PC-3 (cell line): Measurements from ENCODE around the gene BCL11B. TPM values are rescaled to one million over a fixed set of nuclear protein-coding genes. Genes with fewer than 3 reads are reported as not detected.

ENCODE experiments used
- ATAC-seq: fragments of 200-7000 bp; cut with Tn5 transposase; 2 replicates; pipeline ENCODE4 v1.9.1; 2020; ENCODE audit warnings: mild to moderate bottlenecking, moderate library complexity
- BruUV-seq: library from RNA; stranded (reverse); fragments of 400-500 nt; replicated peaks from 2 replicates; lab custom pipeline; 2021; lab: Mats Ljungman, UMichigan
- CTCF ChIA-PET: fragments of 300-600 bp; sonication (Branson Sonifier 250); formaldehyde crosslinking; loops from one replicate; lab custom pipeline; 2022; ENCODE audit warnings: antibody characterized with exemption; lab: Charles Lee
- POLR2A ChIA-PET: fragments of 300-600 bp; sonication (Branson Sonifier 250); formaldehyde crosslinking; loops from one replicate; lab custom pipeline; 2022; ENCODE audit warnings: antibody characterized with exemption; ENCODE audit not compliant: unreplicated experiment; lab: Charles Lee
- DNase-seq: peaks from one replicate; pipeline ENCODE4 v3.0.0-alpha.2; 2015
- H2AFZ ChIP-seq: fragments of 300-600 bp; sonication (generic); 2 replicates; pipeline ENCODE4 v1.6.0; 2016; ENCODE audit warnings: antibody characterized with exemption, low read length
- H3F3A ChIP-seq: fragments of 300-600 bp; sonication (generic); one replicate; pipeline ENCODE4 v1.6.0; 2017; ENCODE audit warnings: antibody characterized with exemption, low read length, control low read depth, mild to moderate bottlenecking; ENCODE audit not compliant: unreplicated experiment
- H3K27ac ChIP-seq: fragments of 300-600 bp; sonication (generic); 2 replicates; pipeline ENCODE4 v1.5.1; 2016; ENCODE audit warnings: mild to moderate bottlenecking, low read length
- H3K27me3 ChIP-seq: fragments of 300-600 bp; sonication (generic); 2 replicates; pipeline ENCODE4 v1.6.1; 2016; ENCODE audit warnings: low read length, mixed read lengths
- H3K36me3 ChIP-seq: fragments of 300-600 bp; sonication (generic); 2 replicates; pipeline ENCODE4 v1.6.1; 2016; ENCODE audit warnings: low read depth, mixed run types, low read length, mixed read lengths
- H3K4me1 ChIP-seq: fragments of 300-600 bp; sonication (generic); 2 replicates; pipeline ENCODE4 v1.5.1; 2016; ENCODE audit warnings: low read length; ENCODE audit not compliant: insufficient read depth
- H3K4me2 ChIP-seq: fragments of 300-600 bp; sonication (generic); 2 replicates; pipeline ENCODE4 v1.6.0; 2016; ENCODE audit warnings: low read length
- H3K4me3 ChIP-seq: fragments of 300-600 bp; sonication (generic); 2 replicates; pipeline ENCODE4 v1.5.1; 2016; ENCODE audit warnings: mild to moderate bottlenecking, low read length, mixed read lengths
- H3K79me2 ChIP-seq: fragments of 300-600 bp; sonication (generic); 2 replicates; pipeline ENCODE4 v1.6.1; 2017; ENCODE audit warnings: low read length, mixed read lengths
- H3K9ac ChIP-seq: fragments of 300-600 bp; sonication (generic); 2 replicates; pipeline ENCODE4 v1.6.0; 2016; ENCODE audit warnings: mild to moderate bottlenecking, low read length
- H3K9me2 ChIP-seq: fragments of 300-600 bp; sonication (generic); replicated peaks from 2 replicates; pipeline ENCODE4 v1.6.1; 2016; ENCODE audit warnings: mixed run types, low read length, mixed read lengths
- H3K9me3 ChIP-seq: fragments of 300-600 bp; sonication (generic); 2 replicates; pipeline ENCODE4 v1.6.1; 2016; ENCODE audit warnings: low read length, mixed read lengths
- H4K20me1 ChIP-seq: fragments of 300-600 bp; sonication (generic); 2 replicates; pipeline ENCODE4 v1.6.1; 2016; ENCODE audit warnings: low read length, mixed read lengths
- EZH2 ChIP-seq: fragments of 300-600 bp; sonication (generic); IDR thresholded peaks from one replicate; pipeline ENCODE4 v1.6.1; 2017; ENCODE audit warnings: antibody characterized with exemption, mild to moderate bottlenecking, low read length; ENCODE audit not compliant: unreplicated experiment
- EZH2phosphoT487 ChIP-seq: fragments of 300-600 bp; sonication (generic); IDR thresholded peaks from 2 replicates; pipeline ENCODE4 v1.6.1; 2018; ENCODE audit warnings: mild to moderate bottlenecking, antibody characterized with exemption, low read length, borderline replicate concordance
- intact Hi-C: fragments of 100-400 bp; cut with micrococcal nuclease; formaldehyde crosslinking; loops from 2 replicates; pipeline ENCODE4 v1.9.0; 2023
- total RNA-seq: library from RNA; depleted of rRNA; stranded (reverse); fragments of >200 nt; gene quantifications from 2 replicates; pipeline ENCODE4 v1.2.3, GENCODE V29; 2014
- TF ChIP-seq, protein P1 (sequence below): fragments of 300-600 bp; sonication (generic); conservative IDR thresholded peaks from 2 replicates; pipeline ENCODE4 v1.5.1; 2017; ENCODE audit warnings: antibody characterized with exemption, low read depth, mild to moderate bottlenecking, low read length

BCL11B gene
- total RNA-seq, 1 experiment from 2014 or later, result 0.73 TPM

- POLR2A ChIA-PET, result no interaction called here
- intact Hi-C loops, result no loop called here
- H3K4me1 ChIP-seq, result no peaks in the 10 kb centered on the region
Observed at GRCh38 chr14:99247772-99248171, 24.2 kb downstream of the BCL11B start.

DNA sequence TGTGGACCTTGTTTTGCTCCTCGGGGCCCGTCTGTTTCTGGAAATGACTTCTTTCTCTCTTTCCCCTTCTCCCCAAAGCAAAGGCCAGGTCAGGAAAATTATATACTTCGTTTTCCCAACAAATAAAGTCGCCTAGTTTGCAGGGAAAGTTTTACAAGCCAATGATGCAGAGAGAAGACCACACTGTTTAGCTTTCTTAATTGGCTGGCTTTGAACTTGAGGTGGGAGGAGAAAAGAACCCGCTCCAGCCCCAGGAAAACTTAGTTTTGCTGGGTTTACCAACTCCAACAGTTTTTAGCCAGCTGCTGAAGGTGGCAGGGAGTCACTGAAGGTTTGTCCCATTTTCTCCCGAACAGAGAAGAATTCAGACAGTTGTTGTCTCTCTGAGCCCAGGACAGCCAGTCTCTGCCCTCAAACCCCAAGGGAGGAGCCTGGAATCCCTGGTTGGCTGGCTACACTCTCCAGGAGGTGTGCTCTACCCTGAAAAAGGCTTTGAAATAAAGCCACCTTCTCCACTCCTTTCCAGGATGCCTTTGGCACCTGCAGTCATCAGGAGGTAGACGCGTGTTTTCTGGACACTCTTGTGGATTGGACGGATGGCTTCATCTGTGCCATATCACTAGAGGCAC lies 24.8 kb downstream of the BCL11B start:
- H3K9me3 ChIP-seq, result no peaks in the 10 kb centered on the region
- DNase-seq, result no peak
- H3K27ac ChIP-seq, result no peak overlapping the region
- peaks cover 79% of the 10 kb centered on the region for H3K27me3 ChIP-seq
- intact Hi-C loops, result no loop called here
- CTCF ChIA-PET, result no interaction called here
- H3K9ac ChIP-seq, result no peak overlapping the region
- no peaks in the 10 kb centered on the region for H3K36me3 ChIP-seq
- no peaks in the 10 kb centered on the region for H3F3A ChIP-seq
- H3K4me1 ChIP-seq, result no peaks in the 10 kb centered on the region
- no peaks in the 10 kb centered on the region for H3K9me2 ChIP-seq
- H3K79me2 ChIP-seq, result no peaks in the 10 kb centered on the region
- ATAC-seq, result no peak
- BruUV-seq, result no TSS peak
- H2AFZ ChIP-seq, result no peak overlapping the region
- POLR2A ChIA-PET, result no interaction called here
- no peaks in the 10 kb centered on the region for H4K20me1 ChIP-seq
- TF ChIP-seq, protein P1, sequence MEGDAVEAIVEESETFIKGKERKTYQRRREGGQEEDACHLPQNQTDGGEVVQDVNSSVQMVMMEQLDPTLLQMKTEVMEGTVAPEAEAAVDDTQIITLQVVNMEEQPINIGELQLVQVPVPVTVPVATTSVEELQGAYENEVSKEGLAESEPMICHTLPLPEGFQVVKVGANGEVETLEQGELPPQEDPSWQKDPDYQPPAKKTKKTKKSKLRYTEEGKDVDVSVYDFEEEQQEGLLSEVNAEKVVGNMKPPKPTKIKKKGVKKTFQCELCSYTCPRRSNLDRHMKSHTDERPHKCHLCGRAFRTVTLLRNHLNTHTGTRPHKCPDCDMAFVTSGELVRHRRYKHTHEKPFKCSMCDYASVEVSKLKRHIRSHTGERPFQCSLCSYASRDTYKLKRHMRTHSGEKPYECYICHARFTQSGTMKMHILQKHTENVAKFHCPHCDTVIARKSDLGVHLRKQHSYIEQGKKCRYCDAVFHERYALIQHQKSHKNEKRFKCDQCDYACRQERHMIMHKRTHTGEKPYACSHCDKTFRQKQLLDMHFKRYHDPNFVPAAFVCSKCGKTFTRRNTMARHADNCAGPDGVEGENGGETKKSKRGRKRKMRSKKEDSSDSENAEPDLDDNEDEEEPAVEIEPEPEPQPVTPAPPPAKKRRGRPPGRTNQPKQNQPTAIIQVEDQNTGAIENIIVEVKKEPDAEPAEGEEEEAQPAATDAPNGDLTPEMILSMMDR, result no peak
- TF ChIP-seq EZH2 (no peak), EZH2phosphoT487 (no peak)
- no peak overlapping the region for H3K4me2 ChIP-seq
- no peak overlapping the region for H3K4me3 ChIP-seq

More at GRCh38 chr14:99247772-99248171, 24.2 kb downstream of the BCL11B start:
- Histone ChIP-seq H3K9me3 (no peaks in the 10 kb centered on the region), H3K79me2 (no peaks in the 10 kb centered on the region), H3K4me2 (no peak overlapping the region), H4K20me1 (no peaks in the 10 kb centered on the region), H3K36me3 (no peaks in the 10 kb centered on the region), H3F3A (no peaks in the 10 kb centered on the region), H3K27me3 (peaks cover 79% of the 10 kb centered on the region), H2AFZ (no peak overlapping the region), H3K9ac (no peak overlapping the region), H3K27ac (no peak overlapping the region), H3K4me3 (no peak overlapping the region), H3K9me2 (no peaks in the 10 kb centered on the region)
- DNase-seq (no peak), ATAC-seq (no peak)
- CTCF ChIA-PET, result no interaction called here
- TF ChIP-seq EZH2phosphoT487, result no peak
- no TSS peak for BruUV-seq

DNA sequence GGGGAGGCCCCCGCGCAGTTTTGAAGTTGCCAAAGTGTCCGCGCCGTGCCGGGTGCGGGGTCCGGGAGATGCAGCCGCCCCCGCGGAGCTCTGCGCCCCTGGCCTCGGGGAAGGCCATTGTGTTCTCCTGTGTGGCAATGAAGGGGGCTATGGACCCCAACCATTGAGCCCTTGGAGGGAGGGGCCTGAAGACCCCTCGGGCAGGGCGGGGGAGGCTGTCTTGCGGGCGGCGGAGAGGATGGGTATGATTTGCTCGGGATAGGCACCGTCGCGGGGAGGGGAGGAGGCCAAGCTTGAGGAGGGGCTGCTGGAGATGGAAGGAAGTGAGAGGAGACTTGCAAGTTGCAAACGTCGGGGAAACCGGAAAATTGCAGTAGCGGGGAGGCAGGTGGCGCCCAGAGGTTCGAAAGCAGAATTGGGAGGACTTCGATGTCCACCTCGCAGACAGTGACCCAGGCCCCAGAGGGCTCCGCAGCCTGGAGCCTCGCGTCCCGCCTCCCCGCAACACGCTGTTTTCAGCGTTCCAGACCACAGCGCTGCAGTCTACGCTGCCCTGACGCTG lies 25.4 kb downstream of the BCL11B start:
- DNase-seq (no peak), ATAC-seq (no peak)
- H3K27me3 ChIP-seq, result peaks cover 79% of the 10 kb centered on the region
- no peak overlapping the region for H2AFZ ChIP-seq
- no peaks in the 10 kb centered on the region for H3K36me3 ChIP-seq
- no peaks in the 10 kb centered on the region for H3F3A ChIP-seq
- no peak overlapping the region for H3K9ac ChIP-seq
- H3K9me2 ChIP-seq, result no peaks in the 10 kb centered on the region
- no peak overlapping the region for H3K27ac ChIP-seq
- no peaks in the 10 kb centered on the region for H3K9me3 ChIP-seq
- no peaks in the 10 kb centered on the region for H4K20me1 ChIP-seq
- no peaks in the 10 kb centered on the region for H3K79me2 ChIP-seq
- POLR2A ChIA-PET, result no interaction called here
- no peak overlapping the region for H3K4me2 ChIP-seq
- CTCF ChIA-PET, result no interaction called here
- H3K4me1 ChIP-seq, result no peaks in the 10 kb centered on the region
- H3K4me3 ChIP-seq, result no peak overlapping the region
- no TSS peak for BruUV-seq
- TF ChIP-seq EZH2phosphoT487 (no peak), EZH2 (no peak)
- TF ChIP-seq, protein P1, result no peak
- intact Hi-C loops, result no loop called here
